CD4-positive, alpha-beta T cell treated with Interleukin-12 subunit alpha and Interleukin-12 subunit beta, for 1 hour (primary cell): ENCODE results near the gene KHSRP.
"Not testable (repeated sequence)": the region's sequence is repeated elsewhere in the genome, so short reads cannot be mapped to it uniquely, and the experiment has no call there.

Source experiments
- DNase-seq: peaks from one replicate; pipeline ENCODE4 v3.0.0-alpha.2; 2020

Gene KHSRP

DNA sequence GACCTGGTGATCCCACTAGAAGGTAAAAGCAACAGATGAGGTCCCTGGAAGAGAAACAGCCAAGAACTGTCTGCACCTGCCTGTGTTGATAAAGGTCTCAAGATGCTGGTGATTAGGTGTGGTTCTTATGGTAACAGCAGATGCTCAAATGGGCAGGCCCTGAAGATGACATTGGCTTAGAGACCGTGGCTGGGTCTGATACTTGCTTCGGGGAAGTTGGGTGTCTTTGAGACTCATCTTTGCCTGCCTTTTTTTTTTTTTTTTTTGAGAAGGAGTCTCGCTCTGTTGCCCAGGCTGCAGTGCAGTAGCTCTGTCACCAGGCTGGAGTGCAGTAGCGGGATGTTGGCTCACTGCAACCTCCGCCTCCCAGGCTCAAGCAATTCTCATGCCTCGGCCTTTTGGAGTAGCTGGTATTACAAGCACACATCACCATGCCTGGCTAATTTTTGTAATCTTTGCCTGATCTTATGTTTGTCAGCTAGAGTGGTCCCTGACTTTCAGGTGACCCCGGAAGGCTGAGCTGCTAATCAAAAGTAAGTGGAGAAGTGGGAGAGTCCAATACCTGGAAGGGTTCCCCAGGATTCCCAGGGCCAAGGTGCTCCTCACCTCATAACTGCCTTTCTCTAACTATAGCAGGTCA lies 27.1 kb upstream of the KHSRP start:
- DNase-seq = no peak

DNA sequence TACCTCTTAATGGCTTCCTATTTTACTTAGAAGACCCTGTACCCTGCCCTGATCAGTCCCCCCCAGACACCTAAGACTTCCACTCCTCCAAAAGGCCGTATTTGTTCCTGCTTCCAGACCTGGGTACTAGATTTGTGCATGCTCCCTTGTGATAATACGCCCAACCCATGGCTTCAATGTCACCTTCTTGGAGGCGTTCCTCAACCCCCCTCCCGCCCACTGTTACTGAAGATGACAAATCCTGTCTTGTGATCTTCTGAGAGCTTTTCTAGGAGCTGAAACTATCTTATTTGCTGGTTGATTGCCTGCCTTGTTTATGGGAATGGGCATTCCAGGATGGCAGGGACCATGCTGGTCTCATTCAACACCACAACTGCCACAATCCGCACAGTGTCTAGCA lies 25.6 kb upstream of the KHSRP start:
- DNase-seq = no peak

DNA sequence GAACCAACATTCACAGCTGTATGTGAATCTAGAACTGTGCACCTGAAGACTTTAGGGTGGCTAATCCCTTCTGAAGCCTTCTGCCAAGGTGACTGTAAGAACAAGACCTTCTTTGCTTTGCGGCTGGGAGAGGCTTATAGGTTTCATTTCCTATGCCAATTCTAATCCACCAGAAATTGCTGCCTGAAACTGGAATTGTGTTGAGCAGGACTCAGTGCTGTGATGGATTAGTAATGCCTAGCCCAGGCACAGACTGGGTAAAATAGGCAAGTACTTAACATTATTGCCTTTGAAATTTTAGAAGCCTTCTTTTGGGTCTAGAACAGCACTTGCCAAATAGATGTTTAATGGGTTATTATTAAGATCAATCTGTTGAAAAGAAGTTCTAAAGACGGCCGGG lies 23.4 kb upstream of the KHSRP start:
- no peak for DNase-seq

DNA sequence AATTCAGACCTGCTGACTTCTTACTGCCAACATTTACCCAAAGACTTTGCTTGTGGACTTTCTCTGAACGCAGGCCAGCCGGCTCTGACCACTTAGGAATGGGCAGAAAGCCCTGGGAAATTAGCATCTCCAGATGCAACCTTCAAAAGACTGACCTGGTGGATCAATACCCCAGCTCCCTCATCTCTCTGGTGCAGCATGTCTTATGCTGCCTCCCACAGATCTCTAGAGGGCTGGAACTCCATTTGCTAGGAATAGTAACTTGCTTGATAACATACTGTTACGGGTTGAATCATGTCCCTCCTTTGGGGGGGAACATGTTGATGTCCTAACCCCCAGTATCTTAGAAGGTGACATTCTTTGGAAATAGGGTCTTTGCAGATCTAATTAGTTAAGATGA lies 21.8 kb upstream of the KHSRP start:
- DNase-seq = no peak

DNA sequence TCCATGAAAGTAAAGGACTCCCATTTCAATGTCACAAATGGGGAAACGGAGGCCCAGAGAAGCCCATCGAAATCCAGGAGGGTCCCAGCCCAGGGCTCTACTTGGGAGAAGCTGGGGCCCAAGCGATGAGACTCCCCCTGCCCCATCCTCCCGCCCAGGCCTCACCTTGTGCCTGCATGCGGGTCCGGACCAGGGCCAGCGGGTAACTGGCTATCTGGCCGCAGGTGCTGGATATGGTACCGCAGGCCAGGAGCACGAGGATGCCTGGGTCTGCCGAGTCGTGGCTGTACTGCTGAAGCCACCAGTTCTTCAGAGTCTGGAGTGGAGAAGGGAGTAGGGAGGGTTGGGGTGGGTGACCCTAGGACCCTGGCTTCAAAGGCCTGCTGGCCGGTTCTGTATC lies 19.4 kb upstream of the KHSRP start:
- DNase-seq = no peak

DNA sequence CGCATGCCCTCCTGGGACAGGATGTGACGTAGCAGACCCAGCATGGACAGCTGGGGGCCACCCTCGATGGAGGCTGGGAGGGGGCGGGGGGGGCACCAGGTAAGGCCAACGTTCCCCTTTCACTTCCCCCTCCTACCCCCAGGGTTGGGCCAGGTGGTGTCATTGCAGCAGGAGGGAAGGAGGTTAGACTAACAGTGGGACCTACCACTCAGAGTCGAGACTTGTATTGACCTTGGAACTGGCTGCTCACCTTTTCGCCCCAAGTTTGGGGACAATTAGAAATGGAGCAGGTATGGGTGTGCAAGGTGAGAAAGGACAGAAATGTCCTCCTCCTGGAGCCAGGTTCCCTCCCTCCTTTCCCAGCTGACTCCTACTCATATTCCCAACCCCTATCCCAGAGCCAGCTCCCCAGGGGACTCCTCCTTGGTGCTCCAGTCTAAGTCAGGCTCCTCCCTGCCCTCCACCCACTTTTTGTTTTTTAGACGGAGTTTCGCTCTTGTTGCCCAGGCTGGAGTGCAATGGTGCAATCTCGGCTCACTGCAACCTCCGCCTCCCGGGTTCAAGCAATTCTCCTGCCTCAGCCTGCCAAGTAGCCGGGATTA lies 17.6 kb upstream of the KHSRP start:
- no peak for DNase-seq

DNA sequence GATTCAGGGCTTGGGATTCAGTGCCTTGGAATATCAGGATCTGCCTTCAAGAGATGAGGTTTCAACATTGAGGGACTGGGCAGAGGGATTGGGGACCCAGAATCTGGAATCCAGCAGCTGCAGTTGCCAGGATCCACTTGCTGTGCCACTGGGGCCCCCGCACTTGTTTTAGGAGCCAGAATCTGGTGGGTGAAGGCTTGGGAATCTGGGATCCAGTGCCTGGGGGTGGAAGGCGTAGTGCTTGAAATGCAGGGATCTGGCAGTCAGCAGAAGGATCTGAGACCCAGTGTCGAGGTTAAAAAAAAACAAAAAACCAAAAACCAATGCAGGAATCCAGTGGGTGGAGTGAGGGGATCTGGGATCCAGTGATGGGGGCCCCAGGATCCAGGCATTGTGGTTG lies 16.3 kb upstream of the KHSRP start:
- DNase-seq = no peak

DNA sequence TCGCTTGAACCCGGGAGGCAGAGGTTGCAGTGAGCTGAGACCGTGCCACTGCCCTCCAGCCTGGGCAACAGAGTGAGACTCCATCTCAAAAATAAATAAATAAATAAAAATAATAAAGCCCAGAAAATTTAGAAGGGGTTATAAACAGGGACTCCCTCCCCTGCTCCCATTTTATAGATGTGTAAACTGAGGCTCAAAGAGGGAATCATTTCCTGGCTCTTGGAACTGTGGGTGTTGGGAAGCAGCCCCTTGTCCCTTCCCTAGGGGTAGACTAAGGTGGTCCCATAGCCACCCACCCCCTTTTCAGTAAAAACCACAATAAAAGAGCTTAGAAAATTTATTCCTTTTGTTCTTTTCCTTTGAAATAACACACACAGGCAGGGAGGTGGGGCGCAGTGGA lies 15.1 kb upstream of the KHSRP start:
- DNase-seq = no peak

DNA sequence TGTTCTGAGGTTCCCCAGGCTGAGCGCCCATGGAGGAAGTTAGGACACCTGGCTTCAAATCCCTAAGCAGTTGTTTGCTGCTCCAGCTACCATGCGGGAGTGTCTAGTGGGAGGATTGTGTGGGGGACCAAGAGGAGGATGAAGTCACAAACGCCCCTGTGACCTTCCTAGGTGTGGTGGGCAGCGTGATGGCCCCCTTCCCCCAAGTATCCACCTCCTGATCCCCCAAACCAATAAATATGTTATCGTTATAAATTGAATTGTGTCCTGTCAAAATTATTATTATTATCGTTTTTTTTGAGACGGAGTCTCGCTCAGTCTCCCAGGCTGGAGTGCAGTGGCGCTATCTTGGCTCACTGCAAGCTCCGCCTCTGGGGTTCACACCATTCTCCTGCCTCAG lies 9.1 kb upstream of the KHSRP start, which contains the start of gene SLC25A41:
TSS of gene SLC25A41 (minus strand) at position 101 of the 400 bp plus-strand sequence. CDS start at position 31, 70 bp downstream.
- no peak for DNase-seq

DNA sequence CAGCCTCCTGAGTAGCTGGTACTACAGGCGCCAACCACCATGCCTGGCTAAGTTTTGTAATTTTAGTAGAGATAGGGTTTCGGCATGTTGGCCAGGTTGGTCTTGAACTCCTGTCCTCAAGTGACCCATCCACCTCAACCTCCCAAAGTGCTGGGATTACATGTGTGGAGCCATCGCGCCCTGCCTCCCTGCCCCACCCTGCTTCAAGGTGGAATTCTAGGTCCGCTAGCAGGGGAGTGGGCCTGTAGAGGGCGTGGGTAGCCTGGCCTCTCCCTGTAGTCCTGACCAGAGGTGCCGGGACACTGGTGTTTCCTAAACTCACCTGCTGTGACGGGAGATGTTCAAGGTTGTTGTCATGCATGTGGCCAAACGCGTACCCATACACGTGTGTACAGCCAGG lies 8.6 kb upstream of the KHSRP start:
- no peak for DNase-seq

DNA sequence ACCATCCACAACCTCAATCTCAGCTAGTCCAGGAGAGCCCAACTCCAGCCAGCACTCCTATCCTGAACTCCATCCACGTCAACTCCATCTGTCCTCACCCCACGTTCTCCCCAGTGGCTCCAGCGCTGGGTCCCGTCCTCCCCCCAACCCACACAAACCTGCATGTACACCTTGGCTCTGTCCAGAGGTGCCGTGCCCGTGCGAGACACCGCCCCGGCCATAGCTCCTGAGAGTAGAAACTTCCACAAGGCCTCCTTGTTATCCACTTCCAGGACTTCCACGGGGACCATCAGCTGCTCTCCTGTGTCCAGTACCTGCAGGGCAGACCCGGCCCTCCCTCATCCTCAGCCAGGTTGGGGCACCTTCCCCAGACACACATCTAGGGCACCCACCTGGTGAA lies 7.3 kb upstream of the KHSRP start:
- DNase-seq = no peak

DNA sequence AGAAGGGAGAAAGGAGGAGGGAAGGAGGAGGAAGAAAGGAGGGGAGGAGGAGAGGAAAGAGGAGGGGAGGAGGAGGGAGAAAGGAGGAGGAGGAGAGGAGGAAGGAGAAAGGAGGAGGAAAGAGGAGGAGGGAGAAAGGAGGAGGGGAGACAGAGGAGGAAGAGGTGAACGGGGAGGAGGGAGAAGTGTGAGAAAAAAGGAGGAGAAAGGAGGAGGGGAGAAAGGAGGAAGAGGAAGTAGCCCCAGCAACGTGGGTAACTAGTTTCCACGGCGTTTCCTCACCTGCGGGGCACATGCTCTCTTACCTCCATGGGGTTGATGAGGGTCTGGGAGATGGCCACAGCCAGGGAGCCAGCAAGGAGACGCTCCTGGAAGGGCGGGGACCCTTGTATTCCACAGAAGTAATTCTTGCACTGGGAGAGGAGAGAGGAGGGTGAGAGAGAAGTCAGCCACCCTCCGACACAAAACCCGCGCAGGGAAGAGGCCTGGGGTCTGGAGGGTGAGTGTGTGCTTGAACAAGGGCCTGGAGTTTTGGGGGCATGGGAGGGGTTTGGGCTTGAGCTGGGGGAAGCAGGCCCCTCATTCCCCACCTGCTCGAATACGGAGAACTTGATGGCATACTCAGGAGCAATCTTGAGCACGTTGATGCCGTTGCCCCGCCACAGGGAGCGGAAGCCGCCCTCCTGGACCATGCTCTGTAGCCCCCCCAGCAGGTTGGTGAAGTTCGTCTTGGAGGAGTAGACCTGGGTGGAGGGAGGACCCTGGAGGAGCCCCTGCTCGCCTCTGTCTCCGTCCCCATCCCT lies 5.0 kb upstream of the KHSRP start:
- DNase-seq = no peak

DNA sequence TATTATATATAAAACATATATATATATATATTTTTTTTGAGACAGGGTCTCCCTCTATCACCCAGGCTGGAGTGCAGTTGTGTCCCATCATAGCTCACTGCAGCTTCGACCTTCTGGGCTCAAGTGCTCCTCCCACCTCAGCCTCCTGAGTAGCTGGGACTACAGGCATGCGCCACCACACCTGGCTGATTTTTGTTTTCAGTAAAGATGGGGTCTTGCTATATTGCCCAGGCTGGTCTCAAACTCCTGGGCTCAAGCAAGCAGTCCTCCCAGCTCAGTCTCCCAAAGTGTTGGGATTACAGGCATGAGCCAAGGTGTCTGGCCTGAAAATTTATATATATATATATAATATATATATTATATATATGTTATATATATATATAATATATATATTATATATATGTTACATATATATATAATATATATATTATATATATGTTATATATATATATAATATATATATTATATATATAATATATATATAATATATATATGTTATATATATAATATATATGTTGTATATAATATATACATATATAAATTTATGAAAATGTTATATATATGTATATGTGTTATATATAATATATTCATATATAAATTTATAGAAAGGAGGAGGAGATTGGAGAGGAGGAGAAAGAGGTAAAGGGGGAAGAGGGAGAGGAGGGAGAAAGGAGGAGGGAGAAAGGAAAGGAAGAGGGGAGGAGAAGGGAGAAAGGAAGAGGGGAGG lies 4.2 kb upstream of the KHSRP start:
- not testable (repeated sequence) for DNase-seq

DNA sequence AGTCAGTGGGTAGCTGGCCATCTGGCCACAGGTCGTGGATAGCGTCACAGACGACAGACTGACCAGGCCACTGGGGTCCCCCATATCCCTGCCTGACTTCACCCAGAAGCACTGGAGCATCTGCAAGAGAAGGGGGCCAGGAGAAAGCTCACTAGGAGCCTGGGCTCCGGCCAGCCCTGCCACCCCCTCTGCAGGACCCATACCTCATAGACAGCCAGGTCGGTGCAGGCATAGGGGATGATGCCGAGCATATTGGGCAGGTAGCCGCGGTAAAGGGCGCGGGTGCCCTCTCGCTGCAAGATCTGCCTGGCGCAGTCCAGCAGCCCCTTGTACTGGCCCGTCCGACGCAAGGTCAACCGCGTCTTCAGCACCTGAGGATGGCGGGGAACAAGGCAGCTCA lies 2.5 kb upstream of the KHSRP start:
- DNase-seq = no peak

DNA sequence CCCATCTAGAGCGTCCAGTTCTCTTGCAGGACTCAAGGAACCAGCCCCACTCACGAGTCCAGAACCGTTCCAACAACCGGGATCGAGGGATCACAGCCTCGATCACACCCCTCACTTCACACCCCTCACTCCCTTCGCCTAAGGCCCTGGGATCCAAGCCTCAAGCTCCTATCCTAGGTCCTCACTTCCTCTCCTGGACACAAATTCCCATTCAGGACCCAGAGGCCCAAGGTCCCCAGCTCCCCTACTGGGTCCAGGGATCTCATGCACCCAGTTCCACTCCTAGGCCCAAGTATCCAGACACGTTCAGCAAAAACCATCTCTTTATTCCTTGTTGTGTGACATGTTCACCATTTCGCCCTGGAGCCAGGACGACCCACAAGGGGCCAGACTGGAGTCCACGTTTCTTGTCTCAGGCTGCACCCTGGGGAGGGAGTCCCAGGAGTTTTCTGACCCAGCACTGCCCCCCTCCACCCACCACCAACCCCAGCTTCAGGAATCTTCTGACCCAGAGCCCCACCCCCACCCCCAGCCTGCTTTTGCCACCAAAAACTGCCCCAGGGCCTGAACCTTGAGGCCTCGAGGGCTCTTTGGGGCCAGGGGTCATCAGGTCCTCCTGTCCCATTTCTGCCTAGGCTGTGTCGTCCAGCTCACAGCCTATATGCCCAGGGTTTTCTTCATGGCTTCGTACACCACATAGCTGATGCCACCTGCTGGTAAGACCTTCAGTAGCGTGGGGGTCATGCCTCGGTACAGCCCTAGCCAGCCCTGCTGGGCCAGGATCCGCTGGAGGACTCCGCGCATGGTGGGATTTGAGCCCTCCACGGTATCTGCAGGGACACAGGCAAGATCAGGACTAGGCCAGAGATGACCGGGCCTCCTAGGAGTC lies 1.4 kb upstream of the KHSRP start:
- no peak for DNase-seq

DNA sequence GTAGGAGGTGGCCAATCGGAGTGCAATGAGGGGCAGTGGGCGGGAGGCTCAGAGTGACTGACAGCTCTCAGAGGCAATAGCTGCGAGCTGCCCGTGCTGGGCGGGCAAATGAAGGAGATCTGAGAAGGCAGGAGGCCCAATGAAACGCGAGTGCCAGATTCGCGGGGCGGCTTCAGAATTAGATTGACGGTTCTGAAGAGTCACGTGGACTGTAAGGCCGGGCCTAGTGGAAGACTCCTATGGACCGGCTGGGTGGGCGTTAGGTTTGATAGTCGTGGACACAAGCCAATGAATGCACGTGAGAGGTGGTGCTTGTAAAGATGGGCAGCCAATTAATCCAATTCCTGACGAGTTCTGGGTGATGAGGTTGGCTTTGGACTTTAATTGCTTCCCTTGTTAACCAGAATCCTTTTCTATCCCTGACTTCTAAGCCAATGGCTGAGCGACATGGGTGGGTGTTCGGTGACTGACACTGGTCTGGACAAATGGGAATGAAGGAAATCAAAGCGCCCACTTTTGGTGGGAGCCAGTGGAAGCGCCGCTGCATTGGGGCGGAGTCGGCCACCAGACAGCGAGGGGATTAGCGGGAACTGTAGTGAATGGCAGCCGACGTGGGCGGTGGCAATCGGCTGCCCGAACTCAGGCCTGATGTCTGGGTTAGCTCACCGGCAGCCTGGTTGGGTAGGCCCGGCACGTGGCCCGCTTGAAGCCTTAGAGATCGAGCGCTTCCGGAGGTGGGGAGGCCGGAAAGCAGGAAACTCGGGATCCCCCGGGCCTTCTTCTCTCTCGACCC lies 524 bp upstream of the KHSRP start:
- DNase-seq = peak; percentile 100

DNA sequence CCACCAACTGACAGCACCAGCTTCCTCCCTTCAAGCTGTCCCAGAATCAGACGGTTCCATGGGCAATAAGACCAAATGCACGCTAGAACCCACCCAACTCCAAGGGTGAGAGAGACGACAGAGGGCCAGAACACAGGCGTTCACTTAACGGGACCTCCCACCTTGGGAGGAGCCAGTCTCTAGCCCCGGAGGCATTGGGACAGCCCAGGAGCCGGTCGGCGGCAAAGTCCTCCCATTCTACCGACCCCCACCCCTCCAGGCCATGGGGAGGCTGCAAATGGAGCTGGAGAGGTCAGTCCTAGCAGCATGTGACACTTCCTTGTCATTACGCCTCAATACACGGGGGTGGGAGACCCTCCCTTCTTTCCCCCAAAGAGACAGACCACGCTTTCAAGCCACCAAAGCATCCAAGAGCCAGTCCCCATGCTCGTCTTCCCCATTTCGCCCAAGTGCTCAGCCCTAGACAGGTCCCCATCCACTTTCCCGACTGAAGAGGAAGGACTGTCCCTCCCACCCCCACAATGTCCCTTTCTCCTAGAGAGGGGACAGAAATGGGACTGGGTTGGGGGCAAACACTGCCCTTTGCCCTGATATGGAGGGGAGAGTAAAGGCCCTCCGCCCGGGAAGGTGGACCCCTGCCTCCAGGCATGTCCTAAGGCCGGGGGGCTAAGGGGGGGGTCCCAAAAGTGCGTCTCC lies 964 bp downstream of the KHSRP start:
- DNase-seq = peak; percentile 28

DNA sequence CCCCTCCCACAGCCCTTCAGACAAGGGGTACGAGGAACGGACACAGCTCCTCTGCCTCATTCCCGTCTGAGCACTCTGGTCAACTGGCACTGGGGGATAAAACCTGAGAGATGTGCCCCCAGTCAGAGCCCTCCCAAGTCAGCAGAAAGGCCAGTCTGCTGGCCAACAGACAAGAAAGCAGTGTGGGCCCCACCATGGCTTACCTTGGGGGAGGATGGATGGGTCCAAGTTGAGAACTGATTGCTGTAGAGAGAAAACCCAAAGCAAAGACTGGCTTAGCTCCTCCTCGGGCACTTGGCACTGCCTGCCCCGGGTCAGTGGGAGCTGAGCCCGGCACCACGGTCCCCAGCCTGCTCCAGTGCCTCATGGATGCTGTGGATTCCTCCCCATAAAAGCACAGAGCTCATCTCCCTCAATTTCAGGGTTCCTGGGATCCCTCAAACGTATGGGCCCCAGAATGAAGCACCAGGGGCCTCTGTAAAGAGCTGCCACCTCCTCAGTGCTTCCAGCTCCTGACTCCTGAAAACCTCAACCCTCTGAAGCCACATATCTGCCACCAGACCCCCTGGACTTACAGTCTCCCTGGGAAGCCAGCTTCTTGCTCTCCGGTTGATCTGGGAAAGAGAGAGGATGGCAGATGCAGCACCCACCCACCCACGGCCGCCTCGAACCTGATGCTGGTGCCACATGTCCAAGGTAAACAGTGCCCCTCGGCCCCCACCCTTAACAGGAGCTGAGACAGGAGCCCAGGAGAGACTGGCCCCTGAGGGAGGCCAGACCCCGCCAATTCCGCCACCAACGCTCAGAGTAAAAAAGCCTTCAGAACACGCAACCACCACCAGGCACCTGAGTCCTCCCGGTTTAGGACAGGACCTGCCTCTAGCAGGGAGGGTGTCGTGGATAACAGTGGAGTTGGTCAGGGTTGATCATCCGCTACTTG lies 3.3 kb downstream of the KHSRP start:
- no peak for DNase-seq

DNA sequence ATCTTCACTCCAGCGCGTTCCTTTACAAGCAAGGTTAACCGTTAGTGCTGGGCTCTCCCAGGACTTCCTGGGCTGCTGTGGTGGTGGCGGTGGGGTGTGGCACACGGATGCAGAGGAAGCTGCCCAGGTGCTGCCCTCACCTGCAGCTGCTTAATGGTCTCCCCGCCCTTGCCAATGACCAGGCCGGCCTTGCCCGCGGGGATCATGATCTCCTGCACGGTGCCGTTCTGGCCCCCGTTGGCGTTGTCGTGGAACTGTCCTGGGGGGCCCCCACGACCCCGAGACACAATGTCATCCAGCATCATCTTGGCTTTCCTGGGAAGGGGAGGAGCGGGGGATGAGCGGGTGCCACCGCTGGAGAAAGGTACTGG lies 6.1 kb downstream of the KHSRP start:
- DNase-seq = no peak
